ENCODE results near the gene AGPAT4.

The AGPAT4 gene

DNA sequence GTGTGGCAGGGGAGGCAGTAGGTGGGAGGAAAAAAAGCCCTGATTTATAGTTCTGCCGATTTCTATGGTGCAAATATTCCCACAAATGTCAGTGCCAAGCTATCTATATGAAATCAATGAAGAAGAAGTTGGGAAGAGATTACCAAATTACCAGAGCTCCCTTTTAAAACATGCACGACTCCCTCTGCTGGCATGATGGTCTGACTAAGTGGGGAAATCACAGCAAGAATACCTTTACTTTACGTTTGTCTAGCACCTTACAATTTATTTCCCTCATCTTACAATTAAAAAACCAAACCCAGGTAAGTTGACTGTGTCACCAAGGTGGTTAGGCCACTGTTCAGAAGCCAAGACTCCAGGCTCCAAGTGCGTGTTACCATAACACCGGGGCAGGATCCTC is 55.6 kb downstream of the AGPAT4 start:
- no peak overlapping the region for H3K9ac ChIP-seq (ENCODE audit: low read length)
- H2BK15ac ChIP-seq (replicated peaks; ENCODE audit: low read depth), result no peak overlapping the region
- no peaks in the 10 kb centered on the region for H3K27me3 ChIP-seq (ENCODE audit: insufficient read depth, low read length, poor library complexity)
- no peak overlapping the region for H3K4me2 ChIP-seq (ENCODE audit: low read length)
- WGBS (ENCODE audit: extremely low coverage, insufficient coverage, low lambda C conversion rate), result no CpG with 5 or more reads among the region's 5 CpGs
- H3K18ac ChIP-seq (ENCODE audit: low read length), result no peak overlapping the region
- H2BK5ac ChIP-seq (ENCODE audit: low read length), result no peak overlapping the region
- H3K27ac ChIP-seq (ENCODE audit: low read depth, low read length), result no peak overlapping the region
- no peak overlapping the region for H3K4me3 ChIP-seq (ENCODE audit: low read length)
- H3K79me1 ChIP-seq (ENCODE audit: low read length), result peaks cover 23% of the 10 kb centered on the region
- H3K56ac ChIP-seq (ENCODE audit: low read length), result no peak overlapping the region
- peaks cover 3% of the 10 kb centered on the region for H3K36me3 ChIP-seq (ENCODE audit: control insufficient read depth, insufficient read depth, low read length)
- DNase-seq, result no peak
- no peak overlapping the region for H3K23ac ChIP-seq (ENCODE audit: low read length)
- H3K79me2 ChIP-seq (ENCODE audit: control insufficient read depth, insufficient read depth, low read length), result peaks cover 5% of the 10 kb centered on the region
- H2AK5ac ChIP-seq (ENCODE audit: low read length), result no peak overlapping the region
- H4K8ac ChIP-seq (ENCODE audit: low read depth, low read length), result no peak overlapping the region
- no peaks in the 10 kb centered on the region for H3K4me1 ChIP-seq (ENCODE audit: control insufficient read depth, low read depth, low read length)
- H4K5ac ChIP-seq (ENCODE audit: low read length), result no peak overlapping the region
- H3K4ac ChIP-seq (ENCODE audit: low read depth, low read length), result no peak overlapping the region
- H2BK120ac ChIP-seq (ENCODE audit: low read depth, low read length), result no peak overlapping the region

DNA sequence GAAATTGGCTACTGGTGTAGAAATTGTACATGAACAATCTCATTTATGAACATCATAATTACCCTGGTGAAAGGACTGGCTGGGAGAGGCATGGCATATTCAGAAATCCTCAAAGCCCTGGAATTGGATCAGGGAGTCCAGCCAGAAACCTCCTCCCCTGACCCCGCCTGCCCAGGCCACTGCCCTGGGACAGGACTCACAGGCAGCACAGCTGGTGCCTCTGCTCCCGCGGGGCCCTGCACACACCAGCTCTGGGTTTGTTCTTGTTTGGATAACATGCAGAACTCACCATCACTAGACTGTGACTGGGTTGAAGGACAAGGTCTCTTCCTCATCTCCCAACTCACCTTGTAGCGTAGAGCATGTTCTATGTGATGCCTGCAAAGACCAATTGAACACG is 56.2 kb downstream of the AGPAT4 start:
- Histone ChIP-seq H3K27ac (ENCODE audit: low read depth, low read length) (no peak overlapping the region), H2BK5ac (ENCODE audit: low read length) (no peak overlapping the region), H3K4me2 (ENCODE audit: low read length) (no peak overlapping the region), H3K56ac (ENCODE audit: low read length) (no peak overlapping the region), H3K9ac (ENCODE audit: low read length) (no peak overlapping the region), H3K4me3 (ENCODE audit: low read length) (no peak overlapping the region), H2BK120ac (ENCODE audit: low read depth, low read length) (no peak overlapping the region), H2BK15ac (replicated peaks; ENCODE audit: low read depth) (no peak overlapping the region), H4K8ac (ENCODE audit: low read depth, low read length) (no peak overlapping the region), H3K23ac (ENCODE audit: low read length) (no peak overlapping the region), H3K79me1 (ENCODE audit: low read length) (peaks cover 18% of the 10 kb centered on the region), H3K79me2 (ENCODE audit: control insufficient read depth, insufficient read depth, low read length) (peaks cover 3% of the 10 kb centered on the region), H2AK5ac (ENCODE audit: low read length) (no peak overlapping the region), H3K18ac (ENCODE audit: low read length) (no peak overlapping the region), H3K27me3 (ENCODE audit: insufficient read depth, low read length, poor library complexity) (no peaks in the 10 kb centered on the region), H4K5ac (ENCODE audit: low read length) (no peak overlapping the region), H3K36me3 (ENCODE audit: control insufficient read depth, insufficient read depth, low read length) (peaks cover 3% of the 10 kb centered on the region), H3K4me1 (ENCODE audit: control insufficient read depth, low read depth, low read length) (no peaks in the 10 kb centered on the region), H3K4ac (ENCODE audit: low read depth, low read length) (no peak overlapping the region)
- WGBS (ENCODE audit: extremely low coverage, insufficient coverage, low lambda C conversion rate), result no CpG with 5 or more reads among the region's 5 CpGs
- no peak for DNase-seq

DNA sequence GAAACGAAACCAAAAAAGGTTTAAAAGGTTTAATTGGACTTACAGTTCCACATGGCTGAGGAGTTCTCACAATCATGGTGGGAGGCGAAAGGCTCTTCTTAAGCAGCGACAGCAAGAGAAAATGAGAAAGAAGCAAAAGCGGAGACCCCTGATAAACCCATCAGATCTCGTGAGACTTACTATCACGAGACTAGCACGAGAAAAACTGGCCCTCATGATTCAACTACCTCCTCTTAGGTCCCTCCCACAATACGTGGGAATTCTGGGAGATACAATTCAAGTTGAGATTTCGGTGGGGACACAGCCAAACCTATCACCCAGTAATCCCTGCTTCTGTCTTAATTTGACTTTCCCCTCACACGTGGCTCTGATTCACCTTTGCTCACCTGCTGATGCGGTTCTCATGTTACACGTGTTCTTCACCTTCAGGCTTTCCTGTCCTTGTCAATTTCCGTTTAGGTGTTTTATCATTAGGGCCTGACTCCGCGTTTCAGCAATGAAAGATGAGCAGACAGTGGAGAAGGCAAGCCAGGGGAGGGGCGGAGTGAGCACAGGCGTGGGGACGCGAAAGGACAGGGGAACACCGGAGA is 57.1 kb downstream of the AGPAT4 start:
- no peak overlapping the region for H2BK5ac ChIP-seq (ENCODE audit: low read length)

DNA sequence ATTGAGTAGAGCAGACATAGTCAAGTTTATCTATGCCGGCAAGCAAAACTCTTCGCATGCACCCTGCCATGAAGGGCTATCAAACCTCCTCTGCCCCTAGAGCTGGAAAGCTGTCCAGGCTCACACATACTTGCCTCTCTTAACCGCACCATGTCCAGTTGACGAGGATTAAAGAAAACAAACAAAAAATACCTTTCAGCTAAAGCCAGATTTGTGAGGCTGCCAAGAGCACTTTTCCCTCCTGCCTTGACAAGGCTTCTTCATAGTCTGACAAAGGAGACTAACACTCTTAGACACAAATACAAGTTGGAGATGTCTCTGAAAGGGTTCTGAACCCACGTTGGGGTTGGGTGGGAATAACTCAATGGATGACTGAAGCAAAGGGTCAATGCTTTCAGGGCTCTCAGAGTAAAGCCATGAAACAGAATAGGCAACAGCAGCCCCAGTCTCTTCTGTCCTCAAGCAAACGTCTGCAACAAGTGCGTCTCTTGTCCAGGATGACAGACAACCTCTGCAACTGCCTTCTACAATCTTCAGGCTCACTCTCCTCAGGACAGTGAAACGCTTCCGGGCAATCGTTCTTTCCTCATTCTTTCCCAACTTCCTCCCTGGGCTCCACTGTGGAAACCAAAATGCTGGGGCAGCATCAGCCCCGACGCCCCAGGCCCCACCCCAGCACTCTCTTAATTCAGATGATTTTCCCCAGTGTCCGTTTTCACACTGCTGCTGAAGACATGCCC is 57.8 kb downstream of the AGPAT4 start:
- H3K4me2 ChIP-seq (ENCODE audit: low read length), result no peak overlapping the region
- H4K8ac ChIP-seq (ENCODE audit: low read depth, low read length), result no peak overlapping the region
- no peak overlapping the region for H2BK120ac ChIP-seq (ENCODE audit: low read depth, low read length)
- H3K9ac ChIP-seq (ENCODE audit: low read length), result no peak overlapping the region
- no peak overlapping the region for H3K18ac ChIP-seq (ENCODE audit: low read length)
- H3K27ac ChIP-seq (ENCODE audit: low read depth, low read length), result no peak overlapping the region
- no CpG with 5 or more reads among the region's 13 CpGs for WGBS (ENCODE audit: extremely low coverage, insufficient coverage, low lambda C conversion rate)
- no peaks in the 10 kb centered on the region for H3K4me1 ChIP-seq (ENCODE audit: control insufficient read depth, low read depth, low read length)
- H3K4ac ChIP-seq (ENCODE audit: low read depth, low read length), result no peak overlapping the region
- H3K79me1 ChIP-seq (ENCODE audit: low read length), result peaks cover 15% of the 10 kb centered on the region
- H3K4me3 ChIP-seq (ENCODE audit: low read length), result no peak overlapping the region
- no peaks in the 10 kb centered on the region for H3K27me3 ChIP-seq (ENCODE audit: insufficient read depth, low read length, poor library complexity)
- peaks cover 3% of the 10 kb centered on the region for H3K36me3 ChIP-seq (ENCODE audit: control insufficient read depth, insufficient read depth, low read length)
- no peak overlapping the region for H2BK5ac ChIP-seq (ENCODE audit: low read length)
- no peak overlapping the region for H3K23ac ChIP-seq (ENCODE audit: low read length)
- H3K79me2 ChIP-seq (ENCODE audit: control insufficient read depth, insufficient read depth, low read length), result peaks cover 2% of the 10 kb centered on the region
- no peak overlapping the region for H3K56ac ChIP-seq (ENCODE audit: low read length)
- H4K5ac ChIP-seq (ENCODE audit: low read length), result no peak overlapping the region
- H2BK15ac ChIP-seq (replicated peaks; ENCODE audit: low read depth), result no peak overlapping the region
- H2AK5ac ChIP-seq (ENCODE audit: low read length), result no peak overlapping the region
- no peak for DNase-seq

More for the DNA sequence above, 57.1 kb downstream of the AGPAT4 start:
- Histone ChIP-seq H3K36me3 (ENCODE audit: control insufficient read depth, insufficient read depth, low read length) (peaks cover 3% of the 10 kb centered on the region), H3K9ac (ENCODE audit: low read length) (no peak overlapping the region), H3K4ac (ENCODE audit: low read depth, low read length) (no peak overlapping the region), H2AK5ac (ENCODE audit: low read length) (no peak overlapping the region), H3K4me1 (ENCODE audit: control insufficient read depth, low read depth, low read length) (no peaks in the 10 kb centered on the region), H3K23ac (ENCODE audit: low read length) (no peak overlapping the region), H4K8ac (ENCODE audit: low read depth, low read length) (no peak overlapping the region), H3K4me2 (ENCODE audit: low read length) (no peak overlapping the region), H3K56ac (ENCODE audit: low read length) (no peak overlapping the region), H3K79me1 (ENCODE audit: low read length) (peaks cover 15% of the 10 kb centered on the region), H2BK120ac (ENCODE audit: low read depth, low read length) (no peak overlapping the region), H2BK15ac (replicated peaks; ENCODE audit: low read depth) (no peak overlapping the region), H3K79me2 (ENCODE audit: control insufficient read depth, insufficient read depth, low read length) (peaks cover 2% of the 10 kb centered on the region), H3K18ac (ENCODE audit: low read length) (no peak overlapping the region), H3K4me3 (ENCODE audit: low read length) (no peak overlapping the region), H4K5ac (ENCODE audit: low read length) (no peak overlapping the region), H3K27me3 (ENCODE audit: insufficient read depth, low read length, poor library complexity) (no peaks in the 10 kb centered on the region), H3K27ac (ENCODE audit: low read depth, low read length) (no peak overlapping the region)
- no peak for DNase-seq
- WGBS (ENCODE audit: extremely low coverage, insufficient coverage, low lambda C conversion rate), result no CpG with 5 or more reads among the region's 20 CpGs

DNA sequence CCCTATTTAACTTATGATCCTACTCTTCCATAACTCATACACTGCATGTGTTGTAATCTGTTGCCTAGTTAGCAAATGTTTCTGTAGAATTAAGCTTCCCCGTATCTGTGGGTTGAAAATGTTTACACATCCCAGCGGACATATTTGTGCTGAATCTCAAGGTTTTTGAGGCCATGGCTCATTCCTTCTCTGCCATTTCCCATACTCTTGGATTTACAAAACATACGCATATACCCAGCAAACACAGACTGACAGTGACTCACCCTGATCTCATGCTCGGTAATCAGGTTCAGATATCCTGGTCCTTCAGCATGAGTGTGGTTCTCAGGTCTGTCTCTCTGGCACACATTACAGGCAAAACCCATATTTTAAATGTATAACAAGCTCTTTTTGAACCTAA is 58.7 kb downstream of the AGPAT4 start:
- Histone ChIP-seq H3K4me1 (ENCODE audit: control insufficient read depth, low read depth, low read length) (no peaks in the 10 kb centered on the region), H3K9ac (ENCODE audit: low read length) (no peak overlapping the region), H3K4ac (ENCODE audit: low read depth, low read length) (no peak overlapping the region), H3K23ac (ENCODE audit: low read length) (no peak overlapping the region), H3K18ac (ENCODE audit: low read length) (no peak overlapping the region), H4K8ac (ENCODE audit: low read depth, low read length) (no peak overlapping the region), H2BK15ac (replicated peaks; ENCODE audit: low read depth) (no peak overlapping the region), H3K4me3 (ENCODE audit: low read length) (no peak overlapping the region), H3K79me1 (ENCODE audit: low read length) (peaks cover 13% of the 10 kb centered on the region), H3K27me3 (ENCODE audit: insufficient read depth, low read length, poor library complexity) (no peaks in the 10 kb centered on the region), H3K56ac (ENCODE audit: low read length) (no peak overlapping the region), H3K4me2 (ENCODE audit: low read length) (no peak overlapping the region), H2BK120ac (ENCODE audit: low read depth, low read length) (no peak overlapping the region), H2AK5ac (ENCODE audit: low read length) (no peak overlapping the region), H3K36me3 (ENCODE audit: control insufficient read depth, insufficient read depth, low read length) (peaks cover 3% of the 10 kb centered on the region), H4K5ac (ENCODE audit: low read length) (no peak overlapping the region), H3K27ac (ENCODE audit: low read depth, low read length) (no peak overlapping the region), H2BK5ac (ENCODE audit: low read length) (no peak overlapping the region), H3K79me2 (ENCODE audit: control insufficient read depth, insufficient read depth, low read length) (peaks cover 2% of the 10 kb centered on the region)
- no peak for DNase-seq
- no CpG with 5 or more reads among the region's 4 CpGs for WGBS (ENCODE audit: extremely low coverage, insufficient coverage, low lambda C conversion rate)

All from mesendoderm (in vitro differentiated cells).